Activated CD8-positive, alpha-beta memory T cell treated with anti-CD3 and anti-CD28 coated beads, Interleukin-2, amount 50 U/mL, for 1 hour (primary cell): Measurements from ENCODE around the gene MINDY1.

Source experiments
- DNase-seq: peaks from one replicate; pipeline ENCODE4 v3.0.0-alpha.2; 2020; ENCODE audit errors: extremely low read depth

The MINDY1 gene, protein sequence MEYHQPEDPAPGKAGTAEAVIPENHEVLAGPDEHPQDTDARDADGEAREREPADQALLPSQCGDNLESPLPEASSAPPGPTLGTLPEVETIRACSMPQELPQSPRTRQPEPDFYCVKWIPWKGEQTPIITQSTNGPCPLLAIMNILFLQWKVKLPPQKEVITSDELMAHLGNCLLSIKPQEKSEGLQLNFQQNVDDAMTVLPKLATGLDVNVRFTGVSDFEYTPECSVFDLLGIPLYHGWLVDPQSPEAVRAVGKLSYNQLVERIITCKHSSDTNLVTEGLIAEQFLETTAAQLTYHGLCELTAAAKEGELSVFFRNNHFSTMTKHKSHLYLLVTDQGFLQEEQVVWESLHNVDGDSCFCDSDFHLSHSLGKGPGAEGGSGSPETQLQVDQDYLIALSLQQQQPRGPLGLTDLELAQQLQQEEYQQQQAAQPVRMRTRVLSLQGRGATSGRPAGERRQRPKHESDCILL

DNA sequence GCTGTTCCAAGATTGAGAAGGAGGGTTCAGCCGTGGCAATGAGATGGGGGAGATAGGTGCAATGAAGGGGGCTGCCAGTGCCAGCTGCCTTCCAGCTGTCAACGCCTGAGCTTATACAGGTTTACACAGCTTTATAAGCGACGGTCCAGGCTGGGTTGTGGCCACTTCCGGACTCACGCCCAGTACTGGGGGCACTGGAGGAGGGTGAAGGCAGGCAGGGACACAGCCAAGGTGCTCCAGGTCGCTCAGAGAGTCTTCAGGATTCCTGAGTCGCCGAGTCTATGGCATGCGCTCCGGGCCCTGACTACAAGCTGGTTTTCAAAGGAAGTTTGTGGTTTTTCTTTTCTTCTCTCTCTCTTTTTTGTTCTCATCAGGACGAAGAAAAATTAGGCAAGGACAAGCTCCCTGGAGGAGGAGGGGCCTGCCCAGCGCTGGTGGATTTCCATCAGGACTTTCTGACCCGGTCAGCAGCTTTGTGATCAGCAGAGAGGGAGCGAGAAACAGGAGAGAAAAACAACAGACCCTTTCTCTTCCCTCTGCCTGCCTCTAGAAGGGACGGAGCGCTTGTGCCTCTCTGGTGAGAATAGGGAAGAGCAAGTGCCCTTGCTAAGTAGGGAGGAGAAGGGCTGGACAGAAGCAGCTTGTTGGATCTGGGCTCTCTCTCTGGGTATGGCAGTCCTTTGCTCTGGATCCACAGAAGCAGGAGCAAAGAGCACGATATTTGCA lies at the start of gene MINDY1:
Gene MINDY1, minus strand, starts transcription at position 576 of the 726 bp plus-strand sequence. CDS start 4,285 bp downstream, outside the sequence.
- DNase-seq, result no peak

DNA sequence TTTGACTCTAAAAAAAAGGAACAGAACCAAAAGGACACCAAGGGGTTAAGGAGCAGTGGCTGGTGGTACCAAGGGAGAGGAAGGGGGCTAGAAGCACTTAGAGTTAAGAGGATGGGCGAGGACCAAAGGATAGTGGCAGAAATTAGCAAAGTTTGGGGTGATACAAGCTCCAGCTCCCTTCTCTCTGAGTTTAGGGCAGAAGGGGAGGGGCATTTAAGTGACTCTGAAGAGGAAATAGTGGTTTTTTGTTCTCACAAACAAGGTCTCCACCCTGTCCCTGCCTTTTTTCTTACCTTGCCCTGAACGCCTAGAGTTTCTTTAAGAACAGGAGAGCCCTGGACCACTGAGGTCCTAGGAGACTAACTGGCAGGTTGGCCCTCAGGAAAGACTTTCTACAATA lies 49.4 kb upstream of the MINDY1 start:
- DNase-seq, result no peak

DNA sequence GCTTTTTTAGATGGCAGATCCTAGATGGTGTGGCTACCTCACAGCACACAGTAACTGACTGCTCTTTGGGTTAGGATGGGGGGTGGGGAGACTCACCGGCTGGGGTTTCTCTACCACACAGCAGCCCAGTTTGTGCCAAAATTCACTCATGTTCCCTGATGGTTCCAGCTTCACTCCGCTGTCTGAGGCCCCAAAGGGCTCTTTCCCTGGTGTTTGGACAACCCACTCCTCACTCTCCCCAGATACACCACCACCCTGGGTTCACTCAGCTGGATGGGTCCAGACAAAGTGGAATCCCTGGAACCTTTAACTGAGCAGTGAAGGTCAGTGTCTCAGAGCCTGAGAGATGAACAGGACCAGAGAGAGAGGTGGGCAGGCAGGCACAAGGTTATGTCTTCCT lies 48.9 kb upstream of the MINDY1 start:
- DNase-seq, result no peak

GRCh38 chr1:151054971-151055547 lies 48.4 kb upstream of the MINDY1 start:
- no peak for DNase-seq

GRCh38 chr1:151051356-151052009 lies 44.8 kb upstream of the MINDY1 start:
- DNase-seq, result no peak

DNA sequence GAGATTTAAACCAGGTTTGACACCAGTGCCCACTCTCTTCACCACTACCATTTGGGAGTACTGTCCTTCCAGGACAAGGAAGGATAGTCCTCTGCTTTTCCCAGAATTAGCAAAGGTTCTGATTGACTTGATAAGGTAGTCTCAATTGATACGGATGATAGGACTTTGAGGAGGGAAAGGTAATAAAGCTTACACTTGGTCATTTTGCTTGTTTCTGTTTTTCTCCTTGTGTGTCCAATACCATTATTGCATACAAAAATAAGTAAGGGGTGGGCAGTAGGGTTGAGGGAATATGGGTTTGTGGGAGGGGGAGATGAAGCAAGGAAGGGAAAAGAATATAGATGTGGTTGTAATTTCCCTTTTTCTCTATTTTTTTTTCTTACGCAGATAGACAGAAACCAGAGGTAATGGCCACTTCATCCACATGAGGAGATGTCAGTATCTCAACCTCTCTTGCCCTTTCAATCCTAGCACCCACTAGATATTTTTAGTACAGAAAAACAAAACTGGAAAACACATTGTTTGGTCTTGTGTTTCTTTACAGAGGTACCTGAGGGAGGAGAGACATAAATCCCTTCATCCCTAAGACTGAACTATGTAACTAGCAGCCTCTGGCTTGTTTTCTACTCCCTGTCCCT lies 43.5 kb upstream of the MINDY1 start:
- no peak for DNase-seq

DNA sequence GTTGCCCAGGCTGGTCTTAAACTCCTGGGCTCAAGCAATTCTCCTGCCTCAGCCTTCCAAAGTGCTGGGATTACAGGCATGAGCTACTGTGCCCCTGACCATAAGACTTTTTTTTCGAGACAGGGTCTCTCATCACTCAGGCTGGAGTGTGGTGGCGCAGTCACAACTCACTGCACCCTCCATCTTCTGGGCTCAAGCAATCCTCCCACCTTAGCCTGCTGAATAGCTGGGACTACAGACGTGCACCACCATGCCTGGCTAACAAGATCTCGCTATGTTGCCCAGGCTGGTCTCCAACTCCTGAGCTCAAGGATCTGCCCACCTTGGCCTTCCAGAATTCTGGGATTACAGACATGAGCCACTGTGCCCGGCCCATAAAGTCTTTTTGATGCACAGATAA lies 42.8 kb upstream of the MINDY1 start:
- no peak for DNase-seq

DNA sequence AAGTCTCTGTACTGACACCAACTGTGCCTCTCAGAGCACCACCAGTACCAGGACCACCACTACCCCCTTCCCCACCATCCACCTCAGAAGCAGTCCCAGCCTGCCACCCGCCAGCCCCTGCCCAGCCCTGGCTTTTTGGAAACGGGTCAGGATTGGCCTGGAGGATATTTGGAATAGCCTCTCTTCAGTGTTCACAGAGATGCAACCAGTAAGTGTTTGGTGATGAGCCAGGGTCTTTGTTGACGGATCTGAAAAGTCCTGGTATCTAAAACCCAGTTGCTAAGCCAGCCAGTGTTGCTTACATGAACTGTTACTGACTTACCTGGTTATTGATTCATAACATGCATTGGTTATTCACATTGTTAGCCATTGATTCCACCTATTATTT lies 41.9 kb upstream of the MINDY1 start:
- DNase-seq, result no peak

- no peak for DNase-seq
These were observed 41.4 kb upstream of the MINDY1 start for GRCh38 chr1:151047925-151048644.

DNA sequence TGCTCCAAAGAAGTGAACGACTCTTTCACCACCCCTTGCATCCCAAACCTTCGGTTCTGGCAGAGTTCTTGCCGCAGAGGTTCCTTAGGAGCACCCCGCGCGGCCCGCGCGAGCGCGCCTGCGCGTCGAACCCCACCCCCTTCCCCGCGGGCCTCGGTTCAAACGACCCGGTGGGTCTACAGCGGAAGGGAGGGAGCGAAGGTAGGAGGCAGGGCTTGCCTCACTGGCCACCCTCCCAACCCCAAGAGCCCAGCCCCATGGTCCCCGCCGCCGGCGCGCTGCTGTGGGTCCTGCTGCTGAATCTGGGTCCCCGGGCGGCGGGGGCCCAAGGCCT lies 40.9 kb upstream of the MINDY1 start, which contains the start of gene C1orf56:
Gene C1orf56, plus strand, starts transcription at position 161 of the 334 bp plus-strand sequence. Its CDS starts 97 bp downstream, at position 258.
- no peak for DNase-seq

- DNase-seq, result no peak
These were observed 36.5 kb upstream of the MINDY1 start for GRCh38 chr1:151043163-151043562.

GRCh38 chr1:151039521-151039920 lies 32.8 kb upstream of the MINDY1 start:
- no peak for DNase-seq

- DNase-seq, result no peak
These were observed 30.3 kb upstream of the MINDY1 start for GRCh38 chr1:151037032-151037431.

DNA sequence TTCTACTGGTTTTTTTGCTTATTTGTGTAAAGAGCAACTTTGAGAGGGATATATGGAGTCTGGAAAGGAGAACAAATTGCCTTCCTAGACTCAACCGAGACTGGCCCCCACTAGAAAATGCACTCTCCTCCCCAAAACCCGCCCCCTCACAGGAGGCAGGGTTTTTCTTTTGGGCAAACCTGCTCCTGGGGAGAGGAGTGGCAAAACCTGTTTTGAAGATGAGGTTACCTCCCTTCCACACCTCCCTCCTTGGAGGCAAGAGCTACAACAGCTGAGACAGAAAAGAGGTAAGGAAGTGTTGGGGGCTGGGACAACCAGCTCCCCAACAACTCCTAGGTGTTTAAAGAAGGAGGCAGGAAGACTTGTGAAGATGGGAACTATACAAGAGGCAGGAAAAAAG lies 29.7 kb upstream of the MINDY1 start, which contains the start of gene BNIPL:
Gene BNIPL, plus strand, starts transcription at position 231 of the 400 bp plus-strand sequence. Its CDS starts 140 bp downstream, at position 371.
- DNase-seq, result no peak

GRCh38 chr1:151035167-151035566 lies 28.5 kb upstream of the MINDY1 start:
- DNase-seq, result no peak

DNA sequence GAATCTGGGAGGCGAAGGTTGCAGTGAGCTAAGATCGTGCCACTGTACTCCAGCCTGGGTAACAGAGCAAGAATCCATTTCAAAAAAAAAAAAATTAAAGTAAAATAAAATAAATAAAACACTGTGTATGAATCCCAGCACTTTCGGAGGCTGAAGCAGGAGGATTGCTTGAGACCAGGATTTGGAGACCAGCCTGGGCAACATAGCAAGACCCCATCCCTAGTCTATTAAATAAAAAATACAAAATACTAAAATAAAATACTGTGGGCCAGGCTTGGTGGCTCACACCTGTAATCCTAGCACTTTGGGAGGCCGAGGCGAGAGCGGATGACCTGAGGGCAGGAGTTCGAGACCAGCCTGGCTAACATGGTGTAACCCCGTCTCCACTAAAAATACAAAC lies 25.5 kb upstream of the MINDY1 start:
- DNase-seq, result no peak

- no peak for DNase-seq
These were observed 19.8 kb upstream of the MINDY1 start for GRCh38 chr1:151026460-151026859.

DNA sequence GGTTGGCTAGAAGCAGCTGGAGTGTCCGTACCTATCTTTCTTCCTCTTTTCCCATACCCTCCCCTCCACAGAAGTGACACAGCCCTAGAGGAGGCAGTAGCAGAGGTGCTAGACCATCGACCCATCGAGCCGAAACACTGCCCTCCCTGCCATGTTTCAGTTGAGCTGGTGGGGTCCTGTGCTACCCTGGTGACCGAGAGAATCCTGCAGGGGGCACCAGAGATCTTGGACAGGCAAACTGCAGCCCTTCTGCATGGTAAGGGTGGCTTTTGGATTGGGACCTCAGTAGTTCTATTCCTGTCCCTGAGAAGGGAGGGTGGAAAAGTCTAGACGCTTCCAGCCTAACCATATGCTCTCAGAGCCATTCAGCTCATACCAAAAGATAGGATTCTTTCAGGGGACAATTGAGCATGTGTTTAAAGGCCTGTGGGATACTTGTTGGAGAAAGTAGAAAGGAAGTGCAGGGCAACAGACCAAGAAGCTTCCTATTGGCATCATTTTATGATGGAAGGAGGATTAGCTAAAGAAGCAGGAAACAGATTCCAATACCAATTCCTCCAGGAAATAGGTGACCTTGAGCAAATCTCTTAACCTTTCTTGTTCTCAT lies 17.9 kb upstream of the MINDY1 start:
- peak; percentile 74 for DNase-seq

GRCh38 chr1:151013518-151013917 lies 6.8 kb upstream of the MINDY1 start:
- no peak for DNase-seq

DNA sequence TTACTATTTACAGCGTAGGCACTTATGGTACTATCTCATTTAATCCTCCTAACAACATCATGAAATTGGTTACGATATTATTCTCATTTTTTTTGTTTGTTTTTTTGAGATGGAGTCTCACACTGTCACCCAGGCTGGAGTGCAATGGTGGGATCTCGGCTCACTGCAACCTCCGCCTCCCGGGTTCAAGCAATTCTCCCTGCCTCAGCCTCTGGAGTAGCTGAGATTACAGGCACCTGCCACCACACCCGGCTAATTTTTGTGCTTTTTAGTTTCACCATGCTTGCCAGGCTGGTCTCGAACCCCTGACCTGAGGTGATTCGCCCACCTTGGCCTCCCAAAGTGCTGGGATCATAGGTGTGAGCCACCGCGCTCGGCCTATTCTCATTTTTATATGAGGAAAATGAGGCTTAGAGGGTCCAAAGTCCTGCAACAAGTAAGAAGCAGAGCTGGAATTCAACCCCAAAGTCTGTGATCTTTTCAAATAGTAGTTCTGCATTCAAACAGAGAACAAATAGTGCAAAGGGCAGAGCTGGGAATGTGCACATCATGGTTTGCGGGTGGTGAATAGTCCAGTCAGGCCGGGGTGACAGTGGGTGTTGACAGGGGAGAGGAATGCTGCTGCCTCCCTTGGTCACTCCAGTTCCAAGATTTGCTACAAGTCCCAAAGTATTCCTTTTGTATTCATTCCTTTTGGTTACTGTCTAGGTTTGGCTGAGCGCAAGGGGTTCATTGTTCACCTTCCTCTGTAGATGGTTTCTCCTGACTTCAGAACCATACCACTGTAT lies 6.2 kb upstream of the MINDY1 start:
- no peak for DNase-seq
